AG20443 (cell line): ENCODE data around the gene GGT7.
A peak's percentile ranks its signal among the peaks of the same experiment; 100 is the strongest.
"Not testable (repeated sequence)": the region's sequence is repeated elsewhere in the genome, so short reads cannot be mapped to it uniquely, and the experiment has no call there.

Experiments
- DNase-seq: peaks from one replicate; pipeline ENCODE4 v3.0.0; 2012; ENCODE audit warnings: low spot score, mixed read lengths

The GGT7 gene

DNA sequence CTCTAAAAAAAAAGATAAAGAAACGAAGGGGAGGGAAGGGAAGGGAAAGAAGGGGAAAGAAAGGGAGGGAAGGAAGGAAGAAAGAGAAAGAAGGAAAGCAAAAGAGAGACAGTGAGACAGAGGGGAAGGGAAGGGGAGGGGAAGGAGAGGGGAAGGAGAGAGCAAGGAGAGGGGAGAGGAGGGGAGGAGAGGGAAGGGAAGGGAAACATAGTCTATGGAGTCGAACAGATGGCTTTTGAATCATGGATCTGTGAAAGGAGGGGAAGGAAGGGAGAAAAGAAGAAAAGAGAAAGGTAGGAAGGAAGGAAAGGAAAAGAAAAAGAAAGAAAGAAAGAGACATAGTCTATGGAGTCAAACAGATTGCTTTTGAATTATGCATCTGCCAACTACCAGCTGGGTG lies 30.5 kb downstream of the GGT7 start:
- no peak for DNase-seq

DNA sequence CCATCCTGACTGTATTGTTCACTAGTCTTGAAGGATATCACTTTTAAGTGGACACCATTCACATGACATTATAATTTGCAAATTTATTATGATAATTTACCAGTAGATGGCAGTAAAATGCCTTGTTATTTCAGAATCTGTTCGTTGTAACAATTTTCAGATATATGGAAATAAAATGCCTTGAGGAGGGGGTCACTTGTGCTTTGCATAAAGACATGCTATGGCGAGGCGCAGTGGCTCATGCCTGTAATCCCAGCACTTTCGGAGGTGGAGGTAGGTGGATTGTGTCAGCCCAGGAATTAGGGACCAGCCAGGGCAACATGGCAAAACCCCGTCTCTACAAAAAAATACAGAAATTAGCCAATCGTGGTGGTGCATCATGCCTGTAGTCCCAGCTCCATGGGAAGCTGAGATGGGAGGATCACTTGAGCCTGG lies 38.2 kb downstream of the GGT7 start:
- peak; percentile 39 for DNase-seq

DNA sequence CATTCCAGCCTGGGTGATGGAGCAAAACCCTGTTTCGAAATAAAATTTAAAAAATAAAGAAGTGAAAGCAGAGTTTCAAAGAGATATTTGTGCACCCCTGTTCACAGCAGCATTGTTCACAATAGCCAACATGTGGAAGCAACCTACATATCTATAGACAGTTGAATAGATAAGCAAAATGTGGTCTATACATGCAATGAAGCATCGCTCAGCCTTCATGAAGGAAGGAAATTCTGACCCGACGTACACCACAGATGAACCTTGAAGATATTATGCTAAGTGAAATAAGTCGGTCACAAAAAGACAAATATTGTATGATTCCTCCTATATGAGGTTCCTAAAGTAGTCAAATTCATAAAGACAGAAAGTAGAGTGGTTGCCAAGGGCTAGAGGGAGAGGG lies 40.7 kb downstream of the GGT7 start:
- no peak for DNase-seq

DNA sequence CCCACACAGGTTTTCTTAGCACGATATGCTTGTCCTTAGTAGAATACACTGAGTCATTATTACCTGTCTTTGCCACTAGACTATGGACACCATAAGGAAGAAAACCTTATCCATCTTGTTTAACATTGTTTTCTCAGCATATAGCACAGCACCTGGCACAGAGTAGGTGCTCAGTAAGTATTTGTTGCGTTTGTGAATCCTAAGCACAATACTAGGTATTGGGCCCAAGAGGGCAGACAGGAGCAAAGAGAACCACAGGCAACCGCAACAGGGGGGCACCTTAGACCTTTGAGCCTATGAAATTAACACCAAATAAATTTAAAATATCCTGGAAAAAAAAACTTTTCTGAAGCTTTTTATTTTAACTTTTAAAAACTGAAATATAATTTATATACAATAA lies 43.5 kb downstream of the GGT7 start:
- DNase-seq = no peak

DNA sequence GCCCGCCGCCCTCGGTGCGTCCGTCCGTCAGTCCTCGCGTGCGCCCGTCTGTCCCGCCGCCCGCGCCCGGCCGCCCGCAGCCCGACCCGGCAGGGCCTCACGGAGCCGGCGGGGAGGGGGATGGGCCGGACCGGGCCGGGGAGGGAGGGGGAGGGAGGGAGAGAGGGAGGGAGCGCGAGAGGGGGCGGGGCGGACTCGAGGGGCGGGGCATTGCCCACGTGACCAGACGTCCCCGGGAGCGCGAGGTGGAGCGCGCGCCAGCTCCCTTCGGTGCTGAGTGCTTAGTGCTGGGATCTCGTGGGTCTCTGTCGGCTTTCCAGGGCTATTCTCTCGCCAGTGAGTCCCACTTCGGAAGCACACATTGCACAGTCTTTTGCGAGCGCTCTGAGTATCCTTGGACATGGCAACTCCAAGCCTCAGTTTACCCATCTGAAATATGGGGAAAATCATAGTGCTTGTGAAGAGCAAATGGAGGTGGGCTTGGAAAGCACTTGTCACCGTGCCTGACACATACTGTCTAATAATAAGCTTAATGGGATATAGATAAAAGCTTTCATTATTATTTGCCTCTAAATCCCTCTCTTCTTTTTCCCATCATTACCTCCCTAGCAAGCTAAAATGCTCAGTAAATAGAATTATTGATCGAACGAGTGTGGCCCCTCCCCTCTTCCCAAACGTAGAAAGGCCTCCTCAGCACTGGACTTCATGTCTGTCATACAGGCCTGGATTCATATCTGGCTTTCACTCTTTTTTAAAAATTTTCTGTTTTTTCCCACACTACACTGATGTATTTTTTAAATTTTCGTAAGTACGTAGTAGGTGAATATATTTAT lies 46.9 kb downstream of the GGT7 start, which contains the start of gene NCOA6:
TSS of gene NCOA6 (minus strand) at position 122 of the 833 bp plus-strand sequence. CDS start 43,296 bp downstream, outside the sequence.
- DNase-seq = peak; percentile 97

DNA sequence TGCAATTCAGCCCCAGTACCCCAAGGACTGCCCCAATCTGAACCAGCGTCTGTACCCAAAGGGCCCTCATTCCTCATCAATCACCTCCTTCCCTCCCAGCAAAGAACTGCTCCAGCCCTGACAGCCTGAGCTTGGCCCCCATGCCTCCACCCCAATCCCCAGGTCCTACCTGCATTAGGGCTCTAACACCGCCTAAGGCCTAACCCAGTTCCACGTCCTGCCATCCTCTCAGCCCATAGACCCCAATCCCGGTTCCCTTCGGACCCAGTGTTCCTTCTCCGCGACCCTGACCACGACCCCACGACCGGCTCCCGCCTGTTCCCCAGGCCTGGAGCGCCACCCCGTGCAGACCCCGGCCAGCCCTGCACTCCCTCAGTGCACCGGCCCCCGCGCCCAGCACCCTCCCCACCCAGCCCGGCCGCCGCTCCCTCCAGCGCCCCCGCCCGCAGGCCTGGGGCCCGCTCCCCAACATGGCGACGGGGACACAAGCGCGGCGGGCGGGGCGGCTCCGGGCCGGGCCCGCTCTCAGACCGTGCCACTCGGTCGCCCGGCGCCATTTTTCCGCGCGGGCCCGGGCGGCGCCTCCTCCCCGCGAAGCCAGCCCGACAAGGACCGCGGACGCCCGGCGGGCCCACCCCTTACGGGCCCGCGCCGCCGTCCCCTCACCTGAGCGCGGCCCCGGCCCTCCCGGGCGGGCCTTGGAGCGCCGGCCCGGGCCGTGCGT lies 47.7 kb downstream of the GGT7 start:
- peak; percentile 83 for DNase-seq

DNA sequence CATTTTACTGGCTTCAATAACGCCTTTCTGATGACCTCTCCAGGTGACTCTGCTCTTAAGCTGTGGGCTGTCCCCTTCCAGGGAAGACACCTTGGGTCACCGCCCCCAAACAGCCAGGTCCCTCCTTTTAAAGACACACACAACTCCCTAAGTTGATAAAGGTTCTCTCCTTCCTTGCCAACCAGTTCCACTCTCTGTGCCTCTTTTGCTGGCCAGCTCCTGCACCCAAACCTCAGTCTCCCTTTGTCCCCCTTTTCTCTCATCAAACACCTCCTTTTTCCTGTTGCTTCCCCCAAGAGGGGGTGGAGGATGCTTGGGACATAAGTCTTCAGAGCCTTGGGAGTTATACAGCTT lies 48.2 kb downstream of the GGT7 start:
- DNase-seq = peak; percentile 68

DNA sequence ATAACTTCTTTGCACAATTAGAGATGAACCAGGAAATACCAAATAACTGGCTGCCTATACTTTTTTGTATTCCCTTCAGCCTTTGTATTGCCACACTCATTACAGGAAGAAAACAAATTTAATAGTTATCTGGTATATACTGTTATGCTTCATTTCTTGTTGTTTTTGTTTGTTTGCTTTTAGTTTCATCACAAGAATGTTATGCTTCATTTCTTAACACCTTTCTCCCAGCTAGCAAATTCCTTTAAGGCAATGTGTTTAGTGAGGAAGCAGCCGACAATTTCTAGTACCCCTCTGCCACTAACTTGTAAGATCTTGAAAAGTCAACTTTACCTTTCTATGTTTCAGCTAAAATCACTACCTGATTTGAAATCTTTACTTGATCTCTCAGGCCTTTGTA lies 48.6 kb downstream of the GGT7 start:
- DNase-seq = no peak

DNA sequence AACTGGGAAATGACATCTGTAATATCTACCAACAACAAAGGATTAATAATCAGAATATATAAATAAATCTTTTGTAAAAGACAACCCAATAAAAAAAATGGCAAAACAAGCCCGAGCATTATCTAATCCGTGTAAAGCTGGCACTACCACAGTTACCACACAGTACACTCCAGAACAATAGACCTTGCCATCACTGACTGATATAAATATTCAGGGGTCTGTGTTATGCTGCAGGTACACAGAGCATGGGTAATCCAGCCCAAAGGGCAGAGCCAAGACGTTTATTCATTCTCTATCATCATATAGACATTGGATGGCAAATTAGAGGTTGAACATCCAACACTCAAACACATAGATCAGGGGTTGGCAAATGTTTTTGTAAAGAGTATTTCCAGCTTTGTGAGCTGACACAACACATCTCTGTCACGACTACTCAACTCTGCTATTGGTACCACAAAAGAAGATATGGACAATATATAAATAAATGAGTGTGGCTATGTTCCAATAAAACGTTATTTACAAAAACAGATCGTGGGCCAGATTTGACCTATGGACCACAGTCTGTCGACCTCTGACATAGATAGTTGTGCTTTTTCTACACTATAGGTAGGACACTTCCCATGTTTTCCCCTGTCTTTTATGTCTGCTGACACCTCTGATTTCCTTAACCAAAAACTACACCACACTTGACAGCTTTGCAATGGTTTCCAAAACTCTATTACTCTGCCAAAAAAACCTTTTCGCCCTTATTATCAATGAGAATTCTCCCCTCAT lies 51.7 kb downstream of the GGT7 start:
- no peak for DNase-seq

DNA sequence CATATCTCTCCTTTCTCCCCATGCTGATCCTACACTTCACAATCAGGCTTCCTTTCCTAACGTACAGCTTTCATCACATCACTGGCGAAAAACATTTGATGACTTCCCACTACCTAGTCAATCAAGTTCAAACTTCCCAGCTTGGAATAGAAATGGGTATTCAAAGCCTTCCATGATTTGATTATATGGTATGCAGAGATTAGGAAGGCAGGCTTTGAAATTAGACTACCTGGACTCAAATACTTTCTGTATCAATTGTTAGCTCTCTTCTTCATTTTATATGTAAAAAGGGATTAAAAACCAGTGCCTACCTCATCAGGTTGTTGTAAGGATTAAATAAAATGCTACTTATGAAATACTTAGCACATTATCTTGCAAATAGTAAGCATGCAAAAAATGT lies 54.9 kb downstream of the GGT7 start:
- DNase-seq = no peak

DNA sequence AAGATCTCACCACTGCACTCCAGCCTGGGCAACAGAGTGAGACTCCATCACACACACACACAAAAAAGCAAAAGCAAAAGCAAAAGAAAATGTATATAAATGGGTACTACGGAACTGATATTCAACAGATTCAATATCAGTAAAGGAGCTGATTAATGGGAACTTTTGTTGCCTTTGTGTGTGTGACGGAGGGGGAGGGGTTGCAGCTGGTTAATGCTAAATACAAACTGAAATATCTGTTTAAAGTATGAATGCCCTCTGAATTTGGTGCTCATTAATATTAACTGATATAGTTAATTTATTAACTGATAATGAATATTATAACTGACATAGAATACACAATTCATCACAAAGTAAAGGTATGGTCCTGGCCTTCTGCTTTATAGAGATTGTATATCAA lies 55.6 kb downstream of the GGT7 start:
- DNase-seq = no peak

DNA sequence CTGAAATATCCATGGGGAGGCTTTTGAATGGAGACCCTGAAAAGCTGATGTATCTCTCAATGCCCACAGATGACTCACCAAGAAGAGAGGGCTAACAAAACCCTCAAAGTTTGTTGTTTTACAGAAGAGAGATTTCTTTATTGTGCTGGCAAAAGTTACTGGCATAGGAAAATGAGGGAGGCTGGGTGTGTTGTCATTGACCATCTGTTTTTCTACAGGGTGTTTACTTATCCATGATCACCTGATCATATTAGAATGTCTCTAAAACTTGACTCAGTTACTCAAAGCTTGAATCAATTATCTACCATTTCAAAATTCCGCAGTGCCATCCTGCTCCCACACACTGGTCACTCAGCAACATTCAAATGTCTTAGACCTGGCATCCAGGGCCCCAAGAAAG lies 57.0 kb downstream of the GGT7 start:
- DNase-seq = peak; percentile 31

DNA sequence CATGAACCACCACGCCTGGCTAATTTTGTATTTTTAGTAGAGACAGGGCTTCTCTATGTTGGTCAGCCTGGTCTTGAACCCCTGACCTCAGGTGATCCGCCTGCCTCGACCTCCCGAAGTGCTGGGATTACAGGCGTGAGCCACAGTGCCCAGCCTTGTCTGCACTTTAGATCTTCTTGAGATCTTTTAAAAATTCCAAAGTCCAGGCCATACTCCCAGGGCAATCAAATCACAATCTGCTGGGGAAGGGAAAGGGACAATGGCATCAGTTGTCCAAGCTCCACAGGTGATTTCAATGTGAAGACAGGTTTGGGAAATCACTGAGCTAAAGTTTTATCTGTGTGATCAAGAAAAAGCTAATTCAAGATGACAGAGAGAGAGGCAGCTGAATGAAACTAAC lies 64.1 kb downstream of the GGT7 start:
- no peak for DNase-seq

DNA sequence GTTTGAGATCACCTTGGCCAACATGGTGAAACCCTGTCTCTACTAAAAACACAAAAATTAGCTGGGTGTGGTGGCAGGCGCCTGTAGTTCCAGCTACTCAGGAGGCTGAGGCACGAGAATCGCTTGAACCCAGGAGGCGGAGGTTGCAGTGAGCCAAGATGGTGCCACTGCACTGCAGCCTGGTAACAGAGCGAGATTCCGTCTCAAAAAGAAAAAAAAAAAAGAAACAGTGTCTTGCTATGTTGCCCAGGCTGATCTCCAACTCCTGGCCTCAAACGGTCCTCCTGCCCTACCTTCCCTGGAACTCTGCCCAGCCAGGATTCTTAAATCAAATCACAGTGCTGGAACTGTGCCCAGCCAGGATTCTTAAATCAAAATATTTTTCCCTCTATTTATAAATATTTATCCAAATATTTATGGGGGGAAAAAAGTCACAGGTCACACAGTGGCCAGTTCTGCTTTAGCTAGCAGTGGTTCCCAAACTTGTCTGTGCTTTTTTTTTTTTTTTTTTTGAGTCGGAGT lies 64.7 kb downstream of the GGT7 start:
- not testable (repeated sequence) for DNase-seq

DNA sequence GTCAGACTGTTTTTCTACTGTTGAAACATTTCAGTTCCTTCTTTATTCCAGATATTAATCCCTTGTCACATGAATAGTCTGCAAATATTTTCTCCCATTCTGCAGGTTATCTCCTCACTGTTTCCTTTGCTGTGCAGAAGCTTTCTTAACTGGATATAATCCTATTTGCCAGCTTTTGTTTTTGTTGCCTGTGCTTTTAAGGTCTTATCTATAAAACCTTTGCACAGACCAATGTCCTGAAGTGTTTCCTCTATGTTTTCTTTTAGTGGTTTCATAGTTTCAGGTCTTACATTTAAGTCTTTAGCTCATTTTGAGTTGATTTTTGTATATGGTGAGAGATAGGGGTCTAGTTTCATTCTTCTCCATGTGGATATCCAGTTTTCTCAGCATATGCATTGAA lies 66.4 kb downstream of the GGT7 start:
- no peak for DNase-seq

DNA sequence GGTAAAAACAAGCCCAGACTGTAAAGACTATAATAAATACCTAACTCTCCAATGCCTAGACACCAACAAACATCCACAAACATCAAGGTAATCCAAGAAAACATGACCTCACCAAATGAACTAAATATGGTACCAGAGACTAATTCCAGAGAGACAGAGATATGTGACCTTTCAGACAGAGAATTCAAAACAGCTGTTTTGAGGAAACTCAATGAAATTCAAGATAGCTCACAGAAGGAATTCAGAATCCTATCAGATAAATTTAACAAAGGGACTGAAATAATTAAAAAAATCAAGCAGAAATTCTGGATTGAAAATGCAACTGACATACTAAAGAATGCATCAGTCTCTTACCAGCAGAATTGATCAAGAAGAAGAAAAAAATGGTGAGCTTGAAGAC lies 73.8 kb downstream of the GGT7 start:
- DNase-seq = no peak

DNA sequence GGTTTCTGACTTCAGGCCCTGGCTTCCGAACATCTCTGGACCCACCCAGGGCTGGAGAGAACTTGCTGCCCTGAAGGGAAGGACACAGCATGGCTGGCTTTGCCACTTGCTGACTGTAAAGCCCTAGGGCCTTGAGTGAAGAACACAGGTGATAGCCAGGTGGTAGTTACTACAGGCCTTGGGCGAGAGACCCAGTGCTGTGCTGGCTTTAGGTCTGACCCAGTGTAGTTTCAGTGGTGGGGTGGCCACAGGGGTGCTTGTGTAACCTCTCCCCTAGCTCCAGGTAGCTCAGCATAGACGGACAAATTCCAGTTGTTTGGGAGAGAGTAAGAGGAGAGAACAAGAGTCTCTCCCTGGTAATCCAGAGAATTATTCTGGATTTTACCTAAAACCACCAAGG lies 74.3 kb downstream of the GGT7 start:
- DNase-seq = no peak

DNA sequence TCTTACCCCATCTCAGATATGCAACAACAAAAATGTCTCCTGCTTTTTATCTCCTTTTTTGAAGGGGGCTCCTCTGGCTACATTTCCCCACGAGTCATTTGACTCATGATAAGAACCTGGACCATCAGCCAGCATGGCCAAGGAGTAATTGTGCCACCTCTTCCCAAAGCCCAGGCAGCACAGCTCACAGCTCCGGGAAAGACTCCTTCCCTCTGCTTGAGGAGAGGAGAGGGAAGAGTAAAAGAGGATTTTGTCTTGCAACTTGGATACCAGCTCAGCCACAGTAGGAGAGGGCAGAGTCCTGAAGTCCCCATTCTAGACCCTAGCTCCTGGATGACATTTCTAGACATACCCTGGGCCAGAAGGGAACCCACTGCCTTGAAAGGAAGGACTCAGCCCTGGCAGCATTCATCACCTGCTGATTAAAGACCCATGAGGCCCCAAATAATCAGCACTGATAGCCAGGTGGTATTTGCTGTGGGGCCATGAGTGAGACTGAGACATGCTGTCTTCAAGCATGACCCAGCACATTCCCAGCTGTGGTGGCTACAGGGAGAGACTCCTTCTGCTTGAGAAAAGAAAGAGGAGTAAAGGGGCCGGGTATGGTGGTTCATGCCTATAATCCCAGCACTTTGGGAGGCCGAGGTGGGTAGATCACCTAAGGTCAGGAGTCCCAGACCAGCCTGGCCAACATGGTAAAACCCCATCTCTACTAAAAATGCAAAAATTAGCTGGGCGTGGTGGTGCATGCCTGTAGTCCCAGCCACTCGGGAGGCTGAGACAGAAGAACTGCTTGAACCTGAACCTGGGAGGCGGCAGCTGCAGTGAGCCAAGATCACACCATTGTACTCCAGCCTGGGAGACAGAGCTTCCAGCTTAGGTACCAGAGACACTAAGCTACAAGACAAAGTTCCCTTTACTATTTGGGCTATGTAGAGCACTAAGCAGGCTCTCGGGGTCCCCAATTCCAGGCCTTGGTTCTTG lies 75.4 kb downstream of the GGT7 start:
- DNase-seq = no peak
